ENCODE data around the gene P2RX5.

Gene P2RX5

GRCh38 chr17:3660311-3660891, 35.6 kb downstream of the P2RX5 start:
- intact Hi-C loops (cut with DNase I): no loop called here
- peak in 2 of 10 donors; percentile 24 to 59 for DNase-seq

GRCh38 chr17:3659541-3660111, 36.3 kb downstream of the P2RX5 start:
- intact Hi-C loops (cut with DNase I): no loop called here

GRCh38 chr17:3658784-3659449, 37.0 kb downstream of the P2RX5 start:
- no peak for DNase-seq
- intact Hi-C loops (cut with DNase I): no loop called here

More at GRCh38 chr17:3659541-3660111, 36.3 kb downstream of the P2RX5 start:
- DNase-seq: peak in 5 of 10 donors; percentile 20 to 90 (median 63)

GRCh38 chr17:3657874-3658783, 37.8 kb downstream of the P2RX5 start:
- no peak for DNase-seq
- intact Hi-C loops (cut with DNase I): no loop called here

- intact Hi-C loops (cut with DNase I): no loop called here
- no peak for DNase-seq
These were observed 38.4 kb downstream of the P2RX5 start for GRCh38 chr17:3657588-3657869.

GRCh38 chr17:3656755-3657587, 39.0 kb downstream of the P2RX5 start:
- no peak for DNase-seq
- intact Hi-C loops (cut with DNase I): no loop called here

- DNase-seq: no peak
- intact Hi-C loops (cut with DNase I): no loop called here
These were observed 39.6 kb downstream of the P2RX5 start for GRCh38 chr17:3656353-3656752.

- no peak for DNase-seq
- intact Hi-C loops (cut with DNase I): no loop called here
These were observed 40.2 kb downstream of the P2RX5 start for GRCh38 chr17:3655766-3656165.

GRCh38 chr17:3647769-3648555, 48.0 kb downstream of the P2RX5 start:
- intact Hi-C loops (cut with DNase I): loop anchor here (5.0 kb wide), 1 partner anchor 111 kb away; no protein-coding TSS in a partner anchor
- peak; percentile 56 to 96 (median 78) for DNase-seq

GRCh38 chr17:3647251-3647650, 48.7 kb downstream of the P2RX5 start:
- DNase-seq: no peak
- intact Hi-C loops (cut with DNase I): loop anchor here (5.0 kb wide), 1 partner anchor 110 kb away; no protein-coding TSS in a partner anchor

GRCh38 chr17:3645310-3645709, 50.6 kb downstream of the P2RX5 start:
- DNase-seq: no peak
- intact Hi-C loops (cut with DNase I): loop anchor here (5.0 kb wide), 1 partner anchor 108 kb away; no protein-coding TSS in a partner anchor

- peak in 1 of 10 donors; percentile 7 for DNase-seq
- intact Hi-C loops (cut with DNase I): no loop called here
These were observed 52.0 kb downstream of the P2RX5 start for GRCh38 chr17:3643889-3644349.

- intact Hi-C loops (cut with DNase I): no loop called here
- peak in 1 of 10 donors; percentile 9 for DNase-seq
These were observed 54.1 kb downstream of the P2RX5 start for GRCh38 chr17:3641717-3642486.

- intact Hi-C loops (cut with DNase I): no loop called here
- DNase-seq: peak in 2 of 10 donors; percentile 7 to 19
These were observed 54.9 kb downstream of the P2RX5 start for GRCh38 chr17:3641014-3641413.

- peak in 2 of 10 donors; percentile 22 to 34 for DNase-seq
- intact Hi-C loops (cut with DNase I): loop anchor here (5.0 kb wide), 1 partner anchor 593 kb away; no protein-coding TSS in a partner anchor
These were observed 55.9 kb downstream of the P2RX5 start for GRCh38 chr17:3639981-3640596.

GRCh38 chr17:3636908-3637373, 59.0 kb downstream of the P2RX5 start:
- DNase-seq: no peak
- intact Hi-C loops (cut with DNase I): loop anchor here (1.0 to 5.0 kb wide), 2 partner anchors 31 to 590 kb away; partner anchors contain the start of genes EMC6 and TAX1BP3

- peak; percentile 94 to 100 (median 98) for DNase-seq
- intact Hi-C loops (cut with DNase I): loop anchor here (1.0 to 5.0 kb wide), 2 partner anchors 32 to 589 kb away; partner anchors contain the start of genes EMC6 and TAX1BP3
These were observed 59.6 kb downstream of the P2RX5 start, which contains the start of the genes CTNS and SHPK for GRCh38 chr17:3636154-3636907. CTNS (plus strand) TSS chr17:3636760; CDS start chr17:3640207, 3,447 bp downstream. SHPK (minus strand) TSS chr17:3636250; CDS start chr17:3636219, 31 bp downstream.
